Fibroblast of lung (primary cell): ENCODE measurements around the gene CCDC152.

Experiments used
- CTCF ChIP-seq, 2 donors: IDR thresholded peaks in 1 of 2; conservative IDR thresholded peaks in 1 of 2; 1 replicate in 1 of 2; 2 replicates in 1 of 2; pipeline ENCODE4 v1.5.1; 2011 to 2012; ENCODE audit warnings: low read length in 2 of 2, control low read depth in 1 of 2, inconsistent platforms in 1 of 2, low read depth in 1 of 2, mild to moderate bottlenecking in 1 of 2
- EZH2 ChIP-seq: IDR thresholded peaks from 2 replicates; pipeline ENCODE4 v1.5.1; 2012; ENCODE audit warnings: low read length, control low read depth, mild to moderate bottlenecking; ENCODE audit errors: missing control alignments

- no peak for TF ChIP-seq CTCF (conservative IDR thresholded peaks at IDR 0.05 in 1 of 2, IDR thresholded peaks at IDR 0.05 in 1 of 2; ENCODE audit: low read depth in 1 of 2, low read length in 2 of 2)
- TF ChIP-seq EZH2: no peak
These were observed 35.1 kb upstream of the CCDC152 start for GRCh38 chr5:42721484-42721883.
